K562 (cell line): ENCODE measurements around the gene MPIG6B. TPM values are rescaled to one million over a fixed set of nuclear protein-coding genes. Genes with fewer than 3 reads are reported as not detected.

Experiments
- ARID4B ChIP-seq: sonication (generic); formaldehyde crosslinking; IDR thresholded peaks from 2 replicates; pipeline ENCODE4 v1.8.0; 2022; ENCODE audit warnings: mild to moderate bottlenecking, missing genetic modification reagents
- BACH1 ChIP-seq: fragments of 200-800 bp; sonication (Bioruptor generic); IDR thresholded peaks from 2 replicates; pipeline ENCODE4 v1.6.1; 2016; ENCODE audit warnings: missing genetic modification characterization, missing compliant biosample characterization
- BCL6 ChIP-seq: fragments of 250-450 bp; sonication (Bioruptor Pico); IDR thresholded peaks from 2 replicates; pipeline ENCODE4 v1.4.0; 2020
- CBX5 ChIP-seq: IDR thresholded peaks from 2 replicates; pipeline ENCODE4 v1.6.1; 2014; ENCODE audit warnings: low read depth, borderline replicate concordance
- E2F1 ChIP-seq: sonication (generic); formaldehyde crosslinking; IDR thresholded peaks from 2 replicates; pipeline ENCODE4 v1.8.1; 2023; ENCODE audit warnings: mild to moderate bottlenecking, missing genetic modification reagents, moderate library complexity
- EGR1 ChIP-seq: fragments of 450-650 bp; conservative IDR thresholded peaks from 2 replicates; pipeline ENCODE4 v1.6.1; 2017; ENCODE audit warnings: mild to moderate bottlenecking
- FOXA3 ChIP-seq, 2 experiments: fragments of 450-650 bp in 1 of 2; sonication (generic) in 1 of 2; formaldehyde crosslinking; IDR thresholded peaks in 1 of 2; conservative IDR thresholded peaks in 1 of 2; 2 replicates each; pipeline versions ENCODE4 v1.4.0 to v1.8.0; 2020 to 2022; ENCODE audit warnings: mild to moderate bottlenecking in 2 of 2, missing genetic modification reagents in 1 of 2
- HMBOX1 ChIP-seq: sonication (generic); IDR thresholded peaks from 2 replicates; pipeline ENCODE4 v1.6.1; 2016
- HOXB6 ChIP-seq: fragments of 250-450 bp; sonication (Bioruptor Pico); IDR thresholded peaks from 2 replicates; pipeline ENCODE4 v1.5.1; 2022; ENCODE audit warnings: mild to moderate bottlenecking, borderline replicate concordance
- MCM5 ChIP-seq: fragments of 450-650 bp; IDR thresholded peaks from 2 replicates; pipeline ENCODE4 v1.6.1; 2016; ENCODE audit warnings: low read depth
- NCOA4 ChIP-seq: fragments of 450-650 bp; IDR thresholded peaks from 2 replicates; pipeline ENCODE4 v1.6.1; 2018; ENCODE audit warnings: mild to moderate bottlenecking; ENCODE audit not compliant: partially characterized antibody
- PRPF4 ChIP-seq: fragments of 200-400 bp; formaldehyde crosslinking; IDR thresholded peaks from one replicate; pipeline ENCODE4 v1.6.1; 2017; ENCODE audit warnings: low read length, low read depth, mild to moderate bottlenecking; ENCODE audit not compliant: insufficient read depth, poor library complexity, severe bottlenecking
- PTBP1 ChIP-seq: fragments of 200-400 bp; formaldehyde crosslinking; IDR thresholded peaks from 2 replicates; pipeline ENCODE4 v1.6.1; 2017; ENCODE audit warnings: low read depth, low read length
- PTRF ChIP-seq: fragments of 450-650 bp; IDR thresholded peaks from 2 replicates; pipeline ENCODE4 v1.6.1; 2016; ENCODE audit warnings: mild to moderate bottlenecking, missing genetic modification characterization, missing compliant biosample characterization
- RBBP5 ChIP-seq: fragments of 200-600 bp; sonication (generic); IDR thresholded peaks from 2 replicates; pipeline ENCODE4 v1.6.1; 2012; ENCODE audit warnings: borderline replicate concordance, mild to moderate bottlenecking, low read length, control low read depth, inconsistent platforms; ENCODE audit not compliant: insufficient read depth, poor library complexity, severe bottlenecking
- RBM15 ChIP-seq: fragments of 200-400 bp; formaldehyde crosslinking; IDR thresholded peaks from 2 replicates; pipeline ENCODE4 v1.6.1; 2018; ENCODE audit warnings: mild to moderate bottlenecking, low read length, moderate library complexity; ENCODE audit not compliant: insufficient read depth
- SAFB ChIP-seq: fragments of 200-400 bp; formaldehyde crosslinking; IDR thresholded peaks from 2 replicates; pipeline ENCODE4 v1.6.1; 2017; ENCODE audit warnings: low read depth, low read length, borderline replicate concordance
- SIN3B ChIP-seq: fragments of 450-650 bp; IDR thresholded peaks from 2 replicates; pipeline ENCODE4 v1.6.1; 2017; ENCODE audit warnings: low read depth, mild to moderate bottlenecking, moderate library complexity
- SNAPC5 ChIP-seq: fragments of 250-450 bp; sonication (Bioruptor Pico); IDR thresholded peaks from 2 replicates; pipeline ENCODE4 v1.8.0; 2021; ENCODE audit warnings: moderate library complexity, mild to moderate bottlenecking, inconsistent platforms
- TBP ChIP-seq: optimal IDR thresholded peaks from 2 replicates; pipeline ENCODE3; 2011; ENCODE audit warnings: low read depth, low read length, improper control_type of control experiment
- YBX1 ChIP-seq: fragments of 450-650 bp; IDR thresholded peaks from 2 replicates; pipeline ENCODE4 v1.7.1; 2016; ENCODE audit warnings: mild to moderate bottlenecking
- ZNF184 ChIP-seq: sonication (generic); formaldehyde crosslinking; IDR thresholded peaks from 2 replicates; pipeline ENCODE4 v1.5.0; 2020; ENCODE audit warnings: missing genetic modification reagents
- ZNF316 ChIP-seq: fragments of 450-650 bp; IDR thresholded peaks from 2 replicates; pipeline ENCODE4 v1.6.1; 2016
- ZNF436 ChIP-seq: fragments of 250-450, 450-650 bp; sonication (Bioruptor Pico); formaldehyde crosslinking; IDR thresholded peaks from 2 replicates; pipeline ENCODE4 v1.7.0; 2020; ENCODE audit warnings: mild to moderate bottlenecking
- polyA plus RNA-seq, 8 experiments: library from polyadenylated mRNA; depleted of rRNA in 4 of 8; stranded (reverse) in 5 of 8; unstranded in 3 of 8; fragments of >200 nt; fragmentation: Nextera tagmentation in 2 of 8; fragmentation: Illumina TruSeq in 1 of 8; extraction: Ambion mirVana in 2 of 8; extraction: Trizol in 1 of 8; gene quantifications; 2 replicates each; pipeline versions ENCODE4 v1.2.1 to v1.2.3, GENCODE V29; 2011 to 2014; ENCODE audit warnings: inconsistent platforms in 1 of 8, missing spikeins in 1 of 8
- total RNA-seq, 7 experiments: library from RNA; depleted of rRNA in 6 of 7; stranded (reverse); fragments of >200 nt in 6 of 7; fragmentation: Illumina TruSeq in 2 of 7; extraction: Trizol in 2 of 7; gene quantifications; 2 replicates each; pipeline versions ENCODE4 v1.2.1 to v1.2.3, GENCODE V29; 2011 to 2021; ENCODE audit warnings: low replicate concordance in 1 of 7

Gene MPIG6B
- total and polyA plus RNA-seq, 9 of the 15 experiments (the other 6 are each of a cell fraction or from before 2014, with no cell fraction given), result 0.11 to 1.2 (median 0.28) TPM; not detected in 1

- TF ChIP-seq ZNF184 (CRISPR knock-in tag) (no peak), PRPF4 (no peak), SNAPC5 (CRISPR knock-in tag) (no peak), EGR1 (no peak), SIN3B (no peak), YBX1 (no peak), BACH1 (no peak), PTRF (tag) (no peak), HMBOX1 (no peak), ZNF436 (peak; percentile 86), ARID4B (CRISPR knock-in tag) (peak; percentile 78), RBBP5 (peak; percentile 22), RBM15 (no peak), CBX5 (no peak), MCM5 (no peak), SAFB (peak; percentile 86; the same call in 1 of the 2 replicates), E2F1 (CRISPR knock-in tag) (peak; percentile 82), PTBP1 (no peak), ZNF316 (no peak), NCOA4 (peak; percentile 17), HOXB6 (CRISPR knock-in tag) (peak; percentile 72), FOXA3 (CRISPR knock-in tag; conservative IDR thresholded peaks at IDR 0.05 in 1 of 2, IDR thresholded peaks at IDR 0.05 in 1 of 2) (peak in 1 of 2 experiments; percentile 75; a peak in 2 of 4 replicates), TBP (no peak), BCL6 (CRISPR knock-in tag) (peak; percentile 89)
Observed at GRCh38 chr6:31729979-31730630, 6.9 kb downstream of the MPIG6B start (continued).
